Measurements from ENCODE around the gene NEK8. TPM values are rescaled to one million over a fixed set of nuclear protein-coding genes. Genes with fewer than 3 reads are reported as not detected.

The NEK8 gene
- total RNA-seq, 6 donors from 2014 or later, result 3.5 to 34.6 (median 13.0) TPM

DNA sequence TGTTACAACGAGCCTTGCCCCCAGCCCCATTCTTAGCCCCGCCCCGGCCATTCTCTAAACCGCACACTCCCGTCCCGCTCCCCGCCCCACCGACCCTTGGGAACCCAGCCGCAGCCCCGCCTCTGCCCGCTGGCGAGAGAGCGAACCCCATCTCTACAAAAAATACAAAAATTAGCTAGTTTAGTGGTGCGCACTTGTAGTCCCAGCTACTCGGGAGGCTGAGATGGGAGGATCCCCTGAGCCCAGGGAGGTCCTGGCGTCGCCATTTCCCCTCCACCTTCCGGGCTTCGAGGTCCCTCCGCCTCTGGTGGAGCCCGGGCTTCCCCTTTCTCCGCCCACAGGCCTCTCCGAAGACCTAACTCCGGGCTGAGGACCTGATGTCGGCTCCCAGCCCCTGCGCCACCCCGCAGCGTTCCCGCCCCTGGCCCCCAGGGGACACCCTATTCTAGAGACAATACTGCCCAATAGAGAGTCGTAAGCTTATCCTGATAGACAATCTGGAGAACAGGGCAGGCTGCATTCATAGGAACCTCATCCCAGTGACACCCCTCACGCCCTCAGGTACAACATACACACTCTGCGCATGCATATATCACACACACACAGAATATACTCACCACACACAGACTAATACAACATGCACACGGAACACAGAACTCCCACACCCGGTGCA is 16.4 kb upstream of the NEK8 start:
- ATAC-seq (ENCODE audit: low FRiP score in 2 of 2) (peak; percentile 2 to 51), DNase-seq (peak; percentile 55 to 89)
- peaks cover 21 to 38% (median 26%) of the 10 kb centered on the region in 4 donors for H3K4me1 ChIP-seq
- peaks cover 0 to 15% (median 9%) of the 10 kb centered on the region in 4 donors for H3K36me3 ChIP-seq
- peak overlapping the region; percentile 81 to 89 (median 84) for H3K27ac ChIP-seq
- no peak for TF ChIP-seq POLR2AphosphoS5 (IDR thresholded peaks at IDR 0.05)
- peak in 1 of 6 experiments; percentile 6 for TF ChIP-seq CTCF (IDR thresholded peaks at IDR 0.05)
- peak in 1 of 4 donors; percentile 12 for TF ChIP-seq POLR2A (IDR thresholded peaks at IDR 0.05)
- 27 to 32% methylated on average over 30 to 34 of the region's 34 CpGs for WGBS, 2 donors
- no peaks in the 10 kb centered on the region for H3K27me3 ChIP-seq
- peak overlapping the region in 3 of 4 donors; percentile 59 to 75 (median 68) for H3K4me3 ChIP-seq
- H3K9me3 ChIP-seq, result no peaks in the 10 kb centered on the region

- TF ChIP-seq POLR2AphosphoS5 (IDR thresholded peaks at IDR 0.05), result no peak
- TF ChIP-seq CTCF (IDR thresholded peaks at IDR 0.05), result no peak
- no peak for TF ChIP-seq EP300 (IDR thresholded peaks at IDR 0.05)
- no peak for TF ChIP-seq POLR2A (IDR thresholded peaks at IDR 0.05)
- WGBS, 2 donors, result 79 to 84% methylated on average over 7 of the region's 7 CpGs
Measured at GRCh38 chr17:28712705-28713415, 15.7 kb upstream of the NEK8 start.

DNA sequence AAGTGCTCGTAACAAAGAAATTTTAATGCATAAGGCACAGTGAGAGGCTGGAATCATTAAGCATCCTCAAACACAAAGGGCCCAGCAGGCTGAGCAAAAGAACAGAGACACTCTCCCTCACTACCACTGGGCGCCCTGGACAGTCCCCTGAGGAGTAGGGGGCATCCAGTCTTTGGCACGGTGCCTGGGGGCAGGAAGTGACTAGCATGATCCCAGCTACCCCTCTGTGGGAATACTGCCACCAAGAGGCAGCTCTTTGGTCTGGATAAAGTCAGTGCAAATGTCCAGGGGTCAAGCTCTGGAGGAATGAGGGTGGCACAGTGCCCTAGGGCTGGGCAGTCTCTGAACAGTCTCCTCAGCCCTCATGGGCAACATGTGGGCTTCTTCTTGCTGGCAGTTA is 14.3 kb upstream of the NEK8 start:
- Histone ChIP-seq H3K27ac (no peak overlapping the region), H3K9me3 (no peaks in the 10 kb centered on the region), H3K36me3 (peaks cover 0 to 15% (median 9%) of the 10 kb centered on the region in 4 donors), H3K27me3 (no peaks in the 10 kb centered on the region), H3K4me1 (peaks cover 32 to 59% (median 44%) of the 10 kb centered on the region in 4 donors), H3K4me3 (no peak overlapping the region)
- ATAC-seq (ENCODE audit: low FRiP score in 2 of 2), result no peak
- 68 to 100% methylated on average over 1 to 3 of the region's 3 CpGs for WGBS, 2 donors
- TF ChIP-seq EP300 (IDR thresholded peaks at IDR 0.05) (no peak), CTCF (IDR thresholded peaks at IDR 0.05) (no peak), POLR2AphosphoS5 (IDR thresholded peaks at IDR 0.05) (no peak), POLR2A (IDR thresholded peaks at IDR 0.05) (no peak)
- no peak for DNase-seq

More at GRCh38 chr17:28712705-28713415, 15.7 kb upstream of the NEK8 start:
- no peaks in the 10 kb centered on the region for H3K27me3 ChIP-seq
- no peaks in the 10 kb centered on the region for H3K9me3 ChIP-seq
- peaks cover 0 to 15% (median 9%) of the 10 kb centered on the region in 4 donors for H3K36me3 ChIP-seq
- H3K27ac ChIP-seq, result no peak overlapping the region
- peaks cover 23 to 45% (median 31%) of the 10 kb centered on the region in 4 donors for H3K4me1 ChIP-seq
- H3K4me3 ChIP-seq, result no peak overlapping the region
- no peak for DNase-seq
- no peak for ATAC-seq (ENCODE audit: low FRiP score in 2 of 2)

- Histone ChIP-seq H3K27me3 (no peaks in the 10 kb centered on the region), H3K36me3 (peaks cover 0 to 15% (median 9%) of the 10 kb centered on the region in 4 donors), H3K27ac (no peak overlapping the region), H3K4me1 (peaks cover 29 to 58% (median 43%) of the 10 kb centered on the region in 4 donors), H3K9me3 (no peaks in the 10 kb centered on the region), H3K4me3 (no peak overlapping the region)
- TF ChIP-seq POLR2AphosphoS5 (IDR thresholded peaks at IDR 0.05) (no peak), EP300 (IDR thresholded peaks at IDR 0.05) (no peak), CTCF (IDR thresholded peaks at IDR 0.05) (no peak), POLR2A (IDR thresholded peaks at IDR 0.05) (no peak)
- ATAC-seq (ENCODE audit: low FRiP score in 2 of 2) (no peak), DNase-seq (no peak)
- WGBS, 2 donors, result 97 to 98% methylated on average over 2 of the region's 2 CpGs
Measured at GRCh38 chr17:28715217-28715616, 13.4 kb upstream of the NEK8 start.

Measured in upper lobe of left lung (tissue), 6 donors.